ENCODE results near the gene ZNF24.

Gene ZNF24

DNA sequence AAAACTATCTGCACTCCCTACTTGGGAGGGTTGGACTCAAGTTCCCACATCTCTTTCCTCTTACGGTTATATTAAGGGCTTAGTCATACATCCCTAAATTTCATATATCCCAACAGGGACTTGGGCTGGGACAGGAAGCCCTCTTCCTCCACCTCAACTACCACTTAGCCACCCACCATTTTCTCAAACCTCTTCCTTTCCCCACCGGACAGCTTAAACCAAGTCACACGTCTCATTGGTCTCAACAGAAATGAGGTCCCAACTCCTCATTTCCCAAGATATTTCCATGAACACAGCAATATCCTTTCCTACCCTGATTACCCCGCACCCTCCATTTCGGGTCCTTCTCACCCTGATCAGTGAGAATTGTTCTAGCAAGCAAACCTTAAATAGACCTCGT lies 54.9 kb downstream of the ZNF24 start:
- peak overlapping the region; percentile 95 for H3K4me3 Mint-ChIP-seq
- peaks cover 34% of the 10 kb centered on the region for H3K36me3 Mint-ChIP-seq
- peaks cover 47% of the 10 kb centered on the region for H3K4me1 Mint-ChIP-seq
- peak overlapping the region; percentile 98 for H3K27ac Mint-ChIP-seq
- ATAC-seq (no peak), DNase-seq (ENCODE audit: low spot score in 2 of 2) (no peak)
- H3K9me3 Mint-ChIP-seq, result peaks cover 3% of the 10 kb centered on the region

DNA sequence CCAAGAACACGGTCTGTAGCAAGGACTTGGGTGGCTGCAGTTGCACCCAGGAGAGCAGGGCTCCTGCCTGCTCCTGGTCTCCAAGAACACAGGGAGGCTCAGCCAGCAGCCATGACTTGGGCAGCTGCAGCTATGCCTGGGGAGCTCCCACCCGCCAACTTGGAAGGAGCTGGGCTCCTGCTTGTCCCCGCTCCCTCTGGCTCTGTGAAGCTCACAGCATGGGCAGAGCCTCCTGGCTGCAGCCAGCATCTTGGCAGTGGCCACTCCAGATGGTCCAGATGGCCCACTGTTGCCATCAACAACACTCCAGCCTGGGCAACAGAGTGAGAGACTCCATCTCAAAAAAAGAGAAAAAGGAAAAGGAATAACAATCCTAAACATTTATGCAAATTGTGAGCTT lies 59.4 kb downstream of the ZNF24 start:
- no peak overlapping the region for H3K4me3 Mint-ChIP-seq
- peaks cover 19% of the 10 kb centered on the region for H3K4me1 Mint-ChIP-seq
- DNase-seq (ENCODE audit: low spot score in 2 of 2) (no peak), ATAC-seq (no peak)
- peaks cover 3% of the 10 kb centered on the region for H3K9me3 Mint-ChIP-seq
- peaks cover 8% of the 10 kb centered on the region for H3K36me3 Mint-ChIP-seq
- no peak overlapping the region for H3K27ac Mint-ChIP-seq

DNA sequence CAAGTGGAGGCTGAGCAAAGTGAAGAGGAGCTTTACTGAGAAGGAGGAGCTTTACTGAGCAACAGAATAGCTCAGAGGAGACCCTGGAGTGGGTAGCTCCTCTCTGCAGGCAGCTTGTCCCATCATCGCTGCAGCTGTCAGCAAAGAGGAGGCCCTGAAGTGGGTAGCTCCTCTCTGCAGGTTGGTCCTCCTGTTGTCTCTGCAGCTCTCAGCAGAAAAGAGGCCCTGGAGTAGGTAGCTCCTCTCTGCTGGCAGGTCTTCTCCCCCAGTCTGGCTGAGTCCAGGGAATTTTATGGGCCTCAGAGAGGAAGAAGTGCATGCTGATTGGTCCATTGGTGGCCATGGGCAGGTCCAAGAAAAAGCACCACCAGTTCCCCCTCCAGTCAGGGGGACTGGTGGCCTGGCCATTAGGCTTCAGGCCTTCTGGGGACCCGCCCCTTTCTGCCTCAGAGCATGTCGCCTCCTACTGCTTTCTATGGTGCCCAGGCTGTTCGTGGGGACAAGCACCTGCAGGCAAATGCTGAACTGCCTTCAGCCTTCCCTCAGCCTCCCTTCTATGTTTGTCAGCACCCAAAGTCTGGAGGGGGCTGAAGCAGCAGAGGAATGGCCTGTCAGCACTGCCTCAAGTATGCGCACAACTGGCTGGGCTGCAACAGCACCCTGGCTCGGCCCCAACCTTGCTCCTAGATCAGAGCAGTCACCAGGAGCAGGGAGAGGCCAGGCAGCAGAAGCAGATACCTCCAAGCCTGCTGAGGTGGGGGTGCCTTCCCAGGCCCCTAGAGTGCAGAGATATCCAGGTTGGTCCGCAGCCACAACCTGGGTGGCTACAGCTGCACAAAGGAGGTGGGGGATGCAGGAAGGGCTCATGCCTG lies 60.1 kb downstream of the ZNF24 start:
- no peak for DNase-seq (ENCODE audit: low spot score in 2 of 2)
- Mint-ChIP-seq H3K4me3 (no peak overlapping the region), H3K36me3 (peaks cover 2% of the 10 kb centered on the region), H3K9me3 (peaks cover 3% of the 10 kb centered on the region), H3K27ac (no peak overlapping the region), H3K4me1 (peaks cover 13% of the 10 kb centered on the region)
- no peak for ATAC-seq

DNA sequence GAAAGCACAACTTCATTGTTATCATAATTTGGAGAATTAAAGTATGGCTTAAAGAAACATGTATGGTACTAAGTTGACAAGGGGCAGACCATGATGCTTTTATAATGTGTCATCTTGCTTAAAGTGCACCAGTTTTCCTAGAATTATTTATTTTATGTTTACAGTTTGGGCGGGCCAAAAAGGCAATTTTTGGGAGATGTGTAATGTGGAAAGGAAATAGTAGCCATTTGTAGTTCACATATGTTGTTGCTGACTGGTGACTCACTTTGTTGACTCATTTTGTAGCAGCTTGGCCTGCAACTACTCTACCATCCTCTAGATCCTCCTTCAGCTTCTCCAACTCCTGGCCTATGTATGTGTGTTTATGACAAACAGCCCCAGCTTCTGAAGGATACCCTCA lies 61.9 kb downstream of the ZNF24 start:
- Mint-ChIP-seq H3K27ac (no peak overlapping the region), H3K36me3 (no peaks in the 10 kb centered on the region), H3K4me1 (peaks cover 22% of the 10 kb centered on the region), H3K9me3 (peaks cover 6% of the 10 kb centered on the region), H3K4me3 (no peak overlapping the region)
- DNase-seq (ENCODE audit: low spot score in 2 of 2), result no peak
- ATAC-seq, result peak; percentile 88

All from stimulated activated effector memory CD8-positive, alpha-beta T cell treated with anti-CD3 and anti-CD28 coated beads, Interleukin-12 subunit alpha, Interleukin-12 subunit beta, amount 100 ng/mL, for 72 hours (primary cell).